ENCODE results near the gene PPAT.
A peak's percentile ranks its signal among the peaks of the same experiment; 100 is the strongest.
"Not testable (repeated sequence)": the region's sequence is repeated elsewhere in the genome, so short reads cannot be mapped to it uniquely, and the experiment has no call there.

PPAT gene

DNA sequence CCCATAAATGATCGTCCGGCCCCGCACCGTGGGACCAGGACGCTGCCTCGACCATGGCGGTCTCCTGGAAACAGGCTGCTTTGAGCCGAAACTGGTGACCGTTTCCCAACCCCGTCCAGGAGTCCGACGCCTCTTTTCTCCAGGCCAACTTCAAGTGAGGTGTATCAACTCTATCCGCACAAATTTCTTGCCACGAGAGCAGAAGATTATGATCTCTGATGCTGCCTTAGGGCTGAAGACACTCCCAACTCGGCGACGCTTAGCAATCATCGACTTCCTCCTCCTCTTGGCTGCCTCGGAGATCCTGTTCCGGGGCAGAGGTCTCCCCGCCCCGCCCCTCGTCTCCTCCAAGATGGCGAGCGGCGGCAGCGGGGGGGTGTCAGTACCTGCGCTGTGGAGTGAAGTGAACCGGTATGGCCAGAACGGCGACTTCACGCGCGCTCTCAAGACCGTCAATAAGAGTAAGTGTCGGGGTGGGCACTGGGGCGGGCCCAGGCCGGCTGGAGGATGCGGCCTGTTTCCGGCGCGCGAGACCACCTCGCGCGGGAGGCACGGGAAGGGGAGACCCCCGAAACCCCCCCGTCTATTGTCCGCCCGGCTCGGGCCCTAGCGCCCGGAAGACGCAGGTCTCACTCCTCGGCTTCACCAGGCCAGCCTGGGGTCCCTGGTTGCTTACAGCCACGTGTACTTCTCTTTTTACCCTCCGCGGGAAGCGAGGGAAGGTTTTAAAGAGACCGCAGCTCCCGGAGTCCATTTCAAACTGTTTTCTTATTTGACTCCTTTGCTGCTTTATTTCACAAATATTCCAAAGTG is 32.1 kb upstream of the PPAT start, which contains the start of gene SRP72:
SRP72 (plus strand) TSS at position 334 of the 813 bp plus-strand sequence; CDS start at position 353, 19 bp downstream.
- Histone ChIP-seq H3K9ac (ENCODE audit: low read depth, low read length, poor library complexity, severe bottlenecking) (peak within 1 kb of the TSS; percentile 88), H3K79me2 (ENCODE audit: insufficient read depth, low read length) (peaks cover 81% of the 10 kb centered on the region), H4K20me1 (ENCODE audit: insufficient read depth, low read length, poor library complexity, severe bottlenecking) (peaks cover 40% of the 10 kb centered on the region), H3K27me3 (ENCODE audit: insufficient read depth, low read length, poor library complexity, severe bottlenecking) (no peaks in the 10 kb centered on the region), H3K9me3 (ENCODE audit: insufficient read depth, low read depth, low read length) (no peaks in the 10 kb centered on the region), H3K9me2 (replicated peaks; ENCODE audit: low read depth, low read length) (no peaks in the 10 kb centered on the region), H3F3A (ENCODE audit: low read depth) (no peaks in the 10 kb centered on the region), H2AFZ (ENCODE audit: low read length) (peak within 1 kb of the TSS; percentile 87), H3K4me3 (ENCODE audit: low read length, poor library complexity, severe bottlenecking) (peak within 1 kb of the TSS; percentile 79), H3K4me1 (ENCODE audit: insufficient read depth, low read length, poor library complexity, severe bottlenecking) (peaks cover 53% of the 10 kb centered on the region), H3K36me3 (ENCODE audit: insufficient read depth, low read length) (peaks cover 20% of the 10 kb centered on the region), H3K4me2 (ENCODE audit: low read depth, low read length, poor library complexity, severe bottlenecking) (peak within 1 kb of the TSS; percentile 86)
- TF ChIP-seq, protein P1, sequence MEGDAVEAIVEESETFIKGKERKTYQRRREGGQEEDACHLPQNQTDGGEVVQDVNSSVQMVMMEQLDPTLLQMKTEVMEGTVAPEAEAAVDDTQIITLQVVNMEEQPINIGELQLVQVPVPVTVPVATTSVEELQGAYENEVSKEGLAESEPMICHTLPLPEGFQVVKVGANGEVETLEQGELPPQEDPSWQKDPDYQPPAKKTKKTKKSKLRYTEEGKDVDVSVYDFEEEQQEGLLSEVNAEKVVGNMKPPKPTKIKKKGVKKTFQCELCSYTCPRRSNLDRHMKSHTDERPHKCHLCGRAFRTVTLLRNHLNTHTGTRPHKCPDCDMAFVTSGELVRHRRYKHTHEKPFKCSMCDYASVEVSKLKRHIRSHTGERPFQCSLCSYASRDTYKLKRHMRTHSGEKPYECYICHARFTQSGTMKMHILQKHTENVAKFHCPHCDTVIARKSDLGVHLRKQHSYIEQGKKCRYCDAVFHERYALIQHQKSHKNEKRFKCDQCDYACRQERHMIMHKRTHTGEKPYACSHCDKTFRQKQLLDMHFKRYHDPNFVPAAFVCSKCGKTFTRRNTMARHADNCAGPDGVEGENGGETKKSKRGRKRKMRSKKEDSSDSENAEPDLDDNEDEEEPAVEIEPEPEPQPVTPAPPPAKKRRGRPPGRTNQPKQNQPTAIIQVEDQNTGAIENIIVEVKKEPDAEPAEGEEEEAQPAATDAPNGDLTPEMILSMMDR (conservative IDR thresholded peaks at IDR 0.05; ENCODE audit: low read length): no peak
- no peak for TF ChIP-seq EZH2phosphoT487 (IDR thresholded peaks at IDR 0.05; ENCODE audit: borderline replicate concordance)

DNA sequence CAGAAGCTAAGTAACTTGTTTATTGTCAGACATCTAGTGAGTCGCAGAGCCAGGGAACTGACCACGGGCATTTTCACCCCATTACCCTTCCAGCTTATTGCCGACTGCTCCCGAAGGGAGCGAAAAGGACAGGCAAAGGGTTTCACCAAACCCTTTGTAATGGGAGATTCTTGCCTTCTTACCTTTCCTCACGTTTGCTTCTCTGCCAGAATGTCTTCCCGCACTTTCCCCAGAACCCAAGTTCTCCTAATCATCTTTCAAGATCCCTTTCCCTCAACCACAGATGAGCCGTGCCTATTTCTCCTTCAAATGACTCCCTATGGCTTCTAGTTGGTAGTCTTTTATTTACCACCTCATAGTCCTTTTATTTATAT is 31.5 kb upstream of the PPAT start:
- Histone ChIP-seq H4K20me1 (ENCODE audit: insufficient read depth, low read length, poor library complexity, severe bottlenecking) (peaks cover 40% of the 10 kb centered on the region), H3K9ac (ENCODE audit: low read depth, low read length, poor library complexity, severe bottlenecking) (peak overlapping the region; percentile 88), H2AFZ (ENCODE audit: low read length) (peak overlapping the region; percentile 87), H3K4me3 (ENCODE audit: low read length, poor library complexity, severe bottlenecking) (peak overlapping the region; percentile 79), H3F3A (ENCODE audit: low read depth) (no peaks in the 10 kb centered on the region), H3K9me3 (ENCODE audit: insufficient read depth, low read depth, low read length) (no peaks in the 10 kb centered on the region), H3K9me2 (replicated peaks; ENCODE audit: low read depth, low read length) (no peaks in the 10 kb centered on the region), H3K4me2 (ENCODE audit: low read depth, low read length, poor library complexity, severe bottlenecking) (peak overlapping the region; percentile 86), H3K4me1 (ENCODE audit: insufficient read depth, low read length, poor library complexity, severe bottlenecking) (peaks cover 52% of the 10 kb centered on the region), H3K27me3 (ENCODE audit: insufficient read depth, low read length, poor library complexity, severe bottlenecking) (no peaks in the 10 kb centered on the region), H3K36me3 (ENCODE audit: insufficient read depth, low read length) (peaks cover 22% of the 10 kb centered on the region), H3K79me2 (ENCODE audit: insufficient read depth, low read length) (peaks cover 75% of the 10 kb centered on the region)
- TF ChIP-seq, protein P1 (conservative IDR thresholded peaks at IDR 0.05; ENCODE audit: low read length): no peak
- TF ChIP-seq EZH2phosphoT487 (IDR thresholded peaks at IDR 0.05; ENCODE audit: borderline replicate concordance): no peak

DNA sequence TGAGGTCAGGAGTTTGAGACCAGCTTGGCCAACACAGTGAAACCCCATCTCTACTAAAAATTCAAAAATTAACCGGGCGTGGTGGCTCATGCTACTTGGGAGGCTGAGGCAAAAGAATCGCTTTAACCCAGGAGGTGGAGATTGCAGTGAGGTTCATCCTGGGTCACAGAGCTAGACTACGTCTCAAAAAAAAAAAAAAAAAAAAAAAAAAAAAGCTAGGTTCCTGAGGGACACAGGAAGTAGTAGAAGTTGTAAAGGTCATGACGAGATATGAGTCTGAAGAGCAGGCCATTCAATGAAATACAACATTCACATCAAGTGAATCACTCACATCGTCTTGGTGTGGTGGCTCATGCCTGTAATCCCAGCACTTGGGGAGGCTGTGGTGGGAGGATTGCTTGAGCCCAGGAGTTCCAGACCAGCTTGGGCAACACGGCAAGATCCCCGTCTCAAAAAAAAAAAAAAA is 30.9 kb upstream of the PPAT start:
- not testable (repeated sequence) for H3F3A ChIP-seq (ENCODE audit: low read depth); H3K9me2 ChIP-seq (replicated peaks; ENCODE audit: low read depth, low read length); H3K27me3 ChIP-seq (ENCODE audit: insufficient read depth, low read length, poor library complexity, severe bottlenecking); H3K9me3 ChIP-seq (ENCODE audit: insufficient read depth, low read depth, low read length); H2AFZ ChIP-seq (ENCODE audit: low read length)
- Histone ChIP-seq H3K4me3 (ENCODE audit: low read length, poor library complexity, severe bottlenecking) (peak overlapping the region; percentile 79), H3K79me2 (ENCODE audit: insufficient read depth, low read length) (peaks cover 70% of the 10 kb centered on the region), H3K9ac (ENCODE audit: low read depth, low read length, poor library complexity, severe bottlenecking) (peak overlapping the region; percentile 88), H4K20me1 (ENCODE audit: insufficient read depth, low read length, poor library complexity, severe bottlenecking) (peaks cover 37% of the 10 kb centered on the region), H3K4me2 (ENCODE audit: low read depth, low read length, poor library complexity, severe bottlenecking) (peak overlapping the region; percentile 86), H3K36me3 (ENCODE audit: insufficient read depth, low read length) (peaks cover 22% of the 10 kb centered on the region), H3K4me1 (ENCODE audit: insufficient read depth, low read length, poor library complexity, severe bottlenecking) (peaks cover 47% of the 10 kb centered on the region)
